HG02571 (cell line): Measurements from ENCODE around the gene CAMKMT.

ENCODE experiments used
- ATAC-seq: cut with Tn5 transposase; IDR thresholded peaks from one replicate; pipeline ENCODE4 v1.9.1; 2021; ENCODE audit warnings: mild to moderate bottlenecking, moderate library complexity; ENCODE audit not compliant: unreplicated experiment

CAMKMT gene

GRCh38 chr2:44723921-44724320, 362.2 kb downstream of the CAMKMT start:
- ATAC-seq: no peak

- no peak for ATAC-seq
These were observed 368.8 kb downstream of the CAMKMT start for GRCh38 chr2:44730593-44730992.

GRCh38 chr2:44731505-44731904, 369.8 kb downstream of the CAMKMT start:
- peak; percentile 77 for ATAC-seq

- ATAC-seq: no peak
These were observed 374.7 kb downstream of the CAMKMT start for GRCh38 chr2:44736270-44736942.

- ATAC-seq: no peak
These were observed 378.9 kb downstream of the CAMKMT start for GRCh38 chr2:44740678-44741077.

GRCh38 chr2:44741507-44741906, 379.8 kb downstream of the CAMKMT start:
- ATAC-seq: no peak

- ATAC-seq: no peak
These were observed 380.3 kb downstream of the CAMKMT start for GRCh38 chr2:44742057-44742456.

- ATAC-seq: no peak
These were observed 381.7 kb downstream of the CAMKMT start for GRCh38 chr2:44743473-44743872.

GRCh38 chr2:44744961-44745892, 383.5 kb downstream of the CAMKMT start:
- ATAC-seq: no peak

GRCh38 chr2:44745922-44746766, 384.4 kb downstream of the CAMKMT start:
- no peak for ATAC-seq

- ATAC-seq: no peak
These were observed 385.3 kb downstream of the CAMKMT start for GRCh38 chr2:44746856-44747615.

- ATAC-seq: no peak
These were observed 386.0 kb downstream of the CAMKMT start for GRCh38 chr2:44747794-44748193.

GRCh38 chr2:44751754-44752479, 390.2 kb downstream of the CAMKMT start:
- no peak for ATAC-seq

- ATAC-seq: no peak
These were observed 391.0 kb downstream of the CAMKMT start for GRCh38 chr2:44752761-44753160.

- no peak for ATAC-seq
These were observed 392.0 kb downstream of the CAMKMT start for GRCh38 chr2:44753552-44754285.

- ATAC-seq: no peak
These were observed 396.8 kb downstream of the CAMKMT start for GRCh38 chr2:44758591-44758990.

GRCh38 chr2:44759823-44760222, 398.1 kb downstream of the CAMKMT start:
- no peak for ATAC-seq

GRCh38 chr2:44763275-44763782, 401.6 kb downstream of the CAMKMT start:
- no peak for ATAC-seq

GRCh38 chr2:44766220-44766619, 404.5 kb downstream of the CAMKMT start:
- no peak for ATAC-seq
